K562 (cell line): ENCODE measurements around the gene ADAT3. TPM values are rescaled to one million over a fixed set of nuclear protein-coding genes. Genes with fewer than 3 reads are reported as not detected.
"Not testable (repeated sequence)": the region's sequence is repeated elsewhere in the genome, so short reads cannot be mapped to it uniquely, and the experiment has no call there.

Experiments used
- ATAC-seq: fragments of 200-7000 bp; cut with Tn5 transposase; 3 replicates; pipeline ENCODE4 v1.9.1; 2020; ENCODE audit warnings: moderate library complexity
- BruUV-seq: library from RNA; stranded (reverse); fragments of 400-500 nt; replicated peaks from 2 replicates; lab custom pipeline; 2021; lab: Mats Ljungman, UMichigan
- CTCF ChIA-PET: fragments of 300-600 bp; formaldehyde crosslinking; extraction: SDS; loops from one replicate; lab custom pipeline; 2021; ENCODE audit warnings: low intra/inter-chr PET ratio; lab: Yijun Ruan, JAX
- POLR2A ChIA-PET: fragments of 300-600, 350-650 bp; sonication (Branson Sonifier 250); formaldehyde crosslinking; extraction: SDS; loops from one replicate; lab custom pipeline; 2021; ENCODE audit warnings: antibody characterized with exemption, inconsistent platforms; lab: Yijun Ruan, JAX
- DNase-seq, 4 experiments: peaks; one replicate each; pipeline versions ENCODE4 v3.0.0 to v3.0.0-alpha.2; 2011 to 2018; ENCODE audit warnings: low spot score in 3 of 4, mixed read lengths in 3 of 4; ENCODE audit errors: extremely low read depth in 1 of 4
- FAIRE-seq: peaks from 2 replicates; lab custom pipeline; 2011; peaks lifted over from hg19 to GRCh38; lab: Jason Lieb, UNC
- H2AFZ ChIP-seq: 2 replicates; pipeline ENCODE4 v1.6.0; 2011; ENCODE audit warnings: low read depth, low read length, control low read depth, inconsistent platforms
- H3K27ac ChIP-seq: fragments of 200-600 bp; 3 replicates; pipeline ENCODE4 v1.8.0; 2011; ENCODE audit warnings: low read depth, mild to moderate bottlenecking, control low read depth, inconsistent platforms, low read length, moderate library complexity, mixed read lengths; ENCODE audit errors: extremely low read depth
- H3K27me3 ChIP-seq, 2 experiments: fragments of 300-600 bp in 1 of 2; 2 replicates in 1 of 2; 3 replicates in 1 of 2; pipeline versions ENCODE4 v1.6.0 to v1.8.0; 2011; ENCODE audit warnings: inconsistent platforms in 2 of 2, low read length in 2 of 2, mild to moderate bottlenecking in 1 of 2, mixed read lengths in 1 of 2, moderate library complexity in 1 of 2; ENCODE audit not compliant: control insufficient read depth in 2 of 2, insufficient read depth in 2 of 2
- H3K36me3 ChIP-seq: fragments of 300-600 bp; 3 replicates; pipeline ENCODE4 v1.8.0; 2011; ENCODE audit warnings: mild to moderate bottlenecking, low read length, inconsistent platforms; ENCODE audit not compliant: control insufficient read depth, insufficient read depth
- H3K4me1 ChIP-seq, 2 experiments: fragments of 200-600 bp in 1 of 2; replicated peaks in 1 of 2; 2 replicates in 1 of 2; 3 replicates in 1 of 2; pipeline versions ENCODE4 v1.5.1 to v1.8.0; 2011; ENCODE audit warnings: inconsistent platforms in 2 of 2, low read length in 2 of 2, mild to moderate bottlenecking in 1 of 2, mixed read lengths in 1 of 2, moderate library complexity in 1 of 2; ENCODE audit not compliant: control insufficient read depth in 2 of 2, insufficient read depth in 2 of 2
- H3K4me2 ChIP-seq: 2 replicates; pipeline ENCODE4 v1.6.1; 2011; ENCODE audit warnings: low read length, control low read depth, inconsistent platforms, mixed read lengths; ENCODE audit not compliant: insufficient read depth
- H3K4me3 ChIP-seq: fragments of 200-600 bp; sonication (generic), shearing (Covaris generic); 2 replicates; pipeline ENCODE4 v1.5.1; 2016; ENCODE audit warnings: control low read depth, inconsistent platforms
- H3K79me2 ChIP-seq: fragments of 200-600 bp; 3 replicates; pipeline ENCODE4 v1.8.0; 2011; ENCODE audit warnings: low read length, inconsistent platforms; ENCODE audit not compliant: control insufficient read depth, insufficient read depth
- H3K9ac ChIP-seq, 2 experiments: 2 replicates each; pipeline versions ENCODE4 v1.6.0 to v1.6.1; 2011; ENCODE audit warnings: low read depth in 2 of 2, low read length in 2 of 2, control low read depth in 1 of 2, inconsistent platforms in 1 of 2, mild to moderate bottlenecking in 1 of 2, mixed read lengths in 1 of 2; ENCODE audit not compliant: insufficient read depth in 1 of 2
- H3K9me1 ChIP-seq: one replicate; pipeline ENCODE4 v1.6.0; 2011; ENCODE audit warnings: inconsistent platforms, mild to moderate bottlenecking, low read length, moderate library complexity; ENCODE audit not compliant: control insufficient read depth, insufficient read depth
- H3K9me3 ChIP-seq: replicated peaks from 2 replicates; pipeline ENCODE4 v1.5.1; 2011; ENCODE audit warnings: low read depth, low read length, inconsistent platforms; ENCODE audit not compliant: control insufficient read depth, insufficient read depth
- H4K20me1 ChIP-seq: replicated peaks from 2 replicates; pipeline ENCODE4 v1.6.1; 2011; ENCODE audit warnings: low read length, inconsistent platforms, mixed read lengths; ENCODE audit not compliant: control insufficient read depth, insufficient read depth
- POLR2G ChIP-seq: fragments of 200-400 bp; formaldehyde crosslinking; IDR thresholded peaks from 2 replicates; pipeline ENCODE4 v1.6.1; 2017; ENCODE audit warnings: low read depth, mild to moderate bottlenecking, antibody characterized with exemption, low read length, moderate library complexity
- RBFOX2 ChIP-seq: fragments of 200-400 bp; formaldehyde crosslinking; IDR thresholded peaks from 2 replicates; pipeline ENCODE4 v1.6.1; 2017; ENCODE audit warnings: low read depth, mild to moderate bottlenecking, low read length, moderate library complexity
- ZBTB33 ChIP-seq: sonication (generic); formaldehyde crosslinking; IDR thresholded peaks from 2 replicates; pipeline ENCODE4 v1.8.1; 2023; ENCODE audit warnings: mild to moderate bottlenecking, missing genetic modification reagents
- WGBS: fragments of 100-300 bp; shearing (Covaris generic); methylation state at CpG from one replicate; pipeline ENCODE4 v1.1.6; 2016; ENCODE audit warnings: low coverage, mixed read lengths; ENCODE audit not compliant: insufficient coverage; ENCODE audit errors: missing lambda C conversion rate; 5-methylcytosine and 5-hydroxymethylcytosine counted together
- in situ Hi-C: fragments of 300-500 bp; cut with MboI; formaldehyde crosslinking; loops from 4 replicates; pipeline ENCODE4 v1.15.0; 2018; ENCODE audit warnings: inconsistent platforms, mixed read lengths
- intact Hi-C: fragments of 100-400 bp; cut with micrococcal nuclease; formaldehyde crosslinking; loops from 2 replicates; pipeline ENCODE4 v1.14.2; 2022
- polyA plus RNA-seq, 8 experiments: library from polyadenylated mRNA; depleted of rRNA in 4 of 8; stranded (reverse) in 5 of 8; unstranded in 3 of 8; fragments of >200 nt; fragmentation: Nextera tagmentation in 2 of 8; fragmentation: Illumina TruSeq in 1 of 8; extraction: Ambion mirVana in 2 of 8; extraction: Trizol in 1 of 8; gene quantifications; 2 replicates each; pipeline versions ENCODE4 v1.2.1 to v1.2.3, GENCODE V29; 2011 to 2014; ENCODE audit warnings: inconsistent platforms in 1 of 8, missing spikeins in 1 of 8
- total RNA-seq, 7 experiments: library from RNA; depleted of rRNA in 6 of 7; stranded (reverse); fragments of >200 nt in 6 of 7; fragmentation: Illumina TruSeq in 2 of 7; extraction: Trizol in 2 of 7; gene quantifications; 2 replicates each; pipeline versions ENCODE4 v1.2.1 to v1.2.3, GENCODE V29; 2011 to 2021; ENCODE audit warnings: low replicate concordance in 1 of 7

Gene ADAT3
- total and polyA plus RNA-seq, 9 of the 15 experiments (the other 6 are each of a cell fraction or from before 2014, with no cell fraction given), result 0.67 to 15.6 (median 7.8) TPM; not detected in 4

GRCh38 chr19:1881393-1882088 is 23.7 kb upstream of the ADAT3 start:
- peak overlapping the region in 1 of 2 experiments; percentile 99; a peak in 2 of 4 replicates for H3K9ac ChIP-seq

More at GRCh38 chr19:1881393-1882088, 23.7 kb upstream of the ADAT3 start:
- peaks cover 14% of the 10 kb centered on the region for H3K9me1 ChIP-seq
- H2AFZ ChIP-seq, ATAC-seq, H3K27me3 ChIP-seq, intact Hi-C loops, H3K4me2 ChIP-seq, in situ Hi-C loops, BruUV-seq, H3K27ac ChIP-seq, H3K4me3 ChIP-seq, CTCF ChIA-PET, H3K9me3 ChIP-seq, FAIRE-seq, DNase-seq: not testable (repeated sequence)
- peaks cover 46% of the 10 kb centered on the region for H3K79me2 ChIP-seq
- peaks cover 27% of the 10 kb centered on the region; the same call in 2 of the 3 replicates for H3K36me3 ChIP-seq
- TF ChIP-seq RBFOX2 (peak; percentile 26; the same call in 1 of the 2 replicates), POLR2G (0 out of 2 replicates have a peak, but pooled peaks have one; percentile 7), ZBTB33 (CRISPR knock-in tag) (peak; percentile 36; the same call in 1 of the 2 replicates)
- WGBS, result 85% methylated on average over 13 of the region's 44 CpGs
- POLR2A ChIA-PET, result interaction anchor here (1.3 kb wide), 1 partner anchor 10 kb away, joined by 4 read pairs; no protein-coding TSS in a partner anchor
- H3K4me1 ChIP-seq, result peaks cover 25 to 65% of the 10 kb centered on the region in 2 experiments
- peaks cover 37% of the 10 kb centered on the region; the same call in 1 of the 2 replicates for H4K20me1 ChIP-seq
